MCF 10A (cell line): ENCODE results near the gene ZNF236. TPM values are rescaled to one million over a fixed set of nuclear protein-coding genes. Genes with fewer than 3 reads are reported as not detected.

Source experiments
- BruUV-seq: library from RNA; stranded (reverse); fragments of 400-500 nt; replicated peaks from 2 replicates; lab custom pipeline; 2021; lab: Mats Ljungman, UMichigan
- CTCF ChIA-PET: fragments of 300-600 bp; sonication (Branson Sonifier 250); formaldehyde crosslinking; extraction: SDS; loops from one replicate; lab custom pipeline; 2021; ENCODE audit warnings: antibody characterized with exemption, inconsistent platforms; lab: Yijun Ruan, JAX
- POLR2A ChIA-PET: fragments of 300-600, 350-650 bp; sonication (Branson Sonifier 250); formaldehyde crosslinking; extraction: SDS; loops from one replicate; lab custom pipeline; 2020; ENCODE audit warnings: antibody characterized with exemption, inconsistent platforms; lab: Yijun Ruan, JAX
- DNase-seq: peaks from one replicate; pipeline ENCODE4 v3.0.0-alpha.2; 2018; ENCODE audit not compliant: unreplicated experiment
- H3K27ac Mint-ChIP-seq: one replicate; pipeline ENCODE4 v1.8.0; 2022; ENCODE audit warnings: mild to moderate bottlenecking, low read depth, mixed read lengths; ENCODE audit not compliant: unreplicated experiment
- H3K27me3 Mint-ChIP-seq: one replicate; pipeline ENCODE4 v1.8.0; 2022; ENCODE audit warnings: mixed read lengths; ENCODE audit not compliant: insufficient read depth, unreplicated experiment
- H3K36me3 Mint-ChIP-seq: one replicate; pipeline ENCODE4 v1.8.0; 2022; ENCODE audit warnings: mild to moderate bottlenecking, moderate library complexity, mixed read lengths; ENCODE audit not compliant: insufficient read depth, unreplicated experiment
- H3K4me1 Mint-ChIP-seq: one replicate; pipeline ENCODE4 v1.8.0; 2022; ENCODE audit warnings: mixed read lengths; ENCODE audit not compliant: insufficient read depth, unreplicated experiment
- H3K4me3 Mint-ChIP-seq: one replicate; pipeline ENCODE4 v1.8.0; 2022; ENCODE audit warnings: mild to moderate bottlenecking, moderate library complexity, mixed read lengths; ENCODE audit not compliant: unreplicated experiment
- H3K9me3 Mint-ChIP-seq: one replicate; pipeline ENCODE4 v1.8.0; 2022; ENCODE audit warnings: mixed read lengths; ENCODE audit not compliant: unreplicated experiment
- CTCF ChIP-seq: fragments of 200-600 bp; IDR thresholded peaks from one replicate; pipeline ENCODE4 v1.8.0; 2022; ENCODE audit warnings: antibody characterized with exemption, mild to moderate bottlenecking; ENCODE audit not compliant: unreplicated experiment
- intact Hi-C: fragments of 100-400 bp; cut with micrococcal nuclease; formaldehyde crosslinking; loops from 2 replicates; pipeline ENCODE4 v1.14.1; 2022
- total RNA-seq: library from RNA; stranded (reverse); gene quantifications from 2 replicates; pipeline ENCODE4 v1.2.3, GENCODE V29; 2022

Gene ZNF236
- total RNA-seq, 1 experiment from 2014 or later: 15.3 TPM

- POLR2A ChIA-PET: interaction anchor here (0.8 kb wide), 1 partner anchor 10 kb away, joined by 3 read pairs; no protein-coding TSS in a partner anchor
- H3K27ac Mint-ChIP-seq: no peak overlapping the region
- intact Hi-C loops: loop anchor here (5.0 to 10.0 kb wide), 2 partner anchors 129 to 471 kb away; partner anchors contain the start of gene MBP
- H3K9me3 Mint-ChIP-seq: no peaks in the 10 kb centered on the region
- no peaks in the 10 kb centered on the region for H3K27me3 Mint-ChIP-seq
- DNase-seq: no peak
- H3K4me1 Mint-ChIP-seq: no peaks in the 10 kb centered on the region
- CTCF ChIA-PET: interaction anchor here (0.7 to 5.4 kb wide), 5 partner anchors 17 to 211 kb away, joined by 3 to 55 read pairs (median 3); no protein-coding TSS in a partner anchor
- no peak for TF ChIP-seq CTCF
- no peaks in the 10 kb centered on the region for H3K36me3 Mint-ChIP-seq
- H3K4me3 Mint-ChIP-seq: no peak overlapping the region
- no TSS peak for BruUV-seq
These were observed 181.0 kb downstream of the ZNF236 start for GRCh38 chr18:77003316-77003715.

- no peaks in the 10 kb centered on the region for H3K27me3 Mint-ChIP-seq
- intact Hi-C loops: loop anchor here (5.0 to 10.0 kb wide), 2 partner anchors 128 to 470 kb away; partner anchors contain the start of gene MBP
- H3K4me3 Mint-ChIP-seq: no peak overlapping the region
- no peak for DNase-seq
- H3K9me3 Mint-ChIP-seq: no peaks in the 10 kb centered on the region
- BruUV-seq: no TSS peak
- ChIA-PET POLR2A (no interaction called here), CTCF (interaction anchor here (0.8 to 5.4 kb wide), 2 partner anchors 126 to 206 kb away, joined by 3 to 55 read pairs; no protein-coding TSS in a partner anchor)
- no peaks in the 10 kb centered on the region for H3K4me1 Mint-ChIP-seq
- TF ChIP-seq CTCF: no peak
- H3K27ac Mint-ChIP-seq: no peak overlapping the region
- H3K36me3 Mint-ChIP-seq: peaks cover 3% of the 10 kb centered on the region
These were observed 182.4 kb downstream of the ZNF236 start for GRCh38 chr18:77004555-77005380.

GRCh38 chr18:77005651-77006195 lies 183.4 kb downstream of the ZNF236 start:
- H3K36me3 Mint-ChIP-seq: peaks cover 6% of the 10 kb centered on the region
- no peaks in the 10 kb centered on the region for H3K9me3 Mint-ChIP-seq
- no peak overlapping the region for H3K27ac Mint-ChIP-seq
- ChIA-PET POLR2A (no interaction called here), CTCF (interaction anchor here (0.6 to 5.4 kb wide), 3 partner anchors 133 to 700 kb away, joined by 3 to 55 read pairs (median 5); no protein-coding TSS in a partner anchor)
- H3K27me3 Mint-ChIP-seq: no peaks in the 10 kb centered on the region
- intact Hi-C loops: loop anchor here (10.0 kb wide), 1 partner anchor 469 kb away; no protein-coding TSS in a partner anchor
- no peak overlapping the region for H3K4me3 Mint-ChIP-seq
- no peaks in the 10 kb centered on the region for H3K4me1 Mint-ChIP-seq
- no peak for DNase-seq
- TF ChIP-seq CTCF: no peak
- BruUV-seq: no TSS peak
